Thyroid gland (tissue), 4 donors: ENCODE results near the gene DCAF5.

Source experiments
- POLR2A ChIP-seq, 2 donors: fragments of 450-650 bp; IDR thresholded peaks; one replicate each; pipeline ENCODE4 v1.6.1; 2017; ENCODE audit warnings: antibody characterized with exemption in 2 of 2, mild to moderate bottlenecking in 2 of 2, moderate library complexity in 1 of 2
- TF ChIP-seq, protein P1 (sequence below), 6 experiments: fragments of 200-600 bp in 3 of 6; fragments of 450-650 bp in 3 of 6; sonication (generic) in 3 of 6; IDR thresholded peaks; one replicate each; pipeline ENCODE4 v1.5.1; 2016 to 2019; ENCODE audit warnings: antibody characterized with exemption in 6 of 6, mild to moderate bottlenecking in 2 of 6, inconsistent platforms in 1 of 6, moderate library complexity in 1 of 6

DNA sequence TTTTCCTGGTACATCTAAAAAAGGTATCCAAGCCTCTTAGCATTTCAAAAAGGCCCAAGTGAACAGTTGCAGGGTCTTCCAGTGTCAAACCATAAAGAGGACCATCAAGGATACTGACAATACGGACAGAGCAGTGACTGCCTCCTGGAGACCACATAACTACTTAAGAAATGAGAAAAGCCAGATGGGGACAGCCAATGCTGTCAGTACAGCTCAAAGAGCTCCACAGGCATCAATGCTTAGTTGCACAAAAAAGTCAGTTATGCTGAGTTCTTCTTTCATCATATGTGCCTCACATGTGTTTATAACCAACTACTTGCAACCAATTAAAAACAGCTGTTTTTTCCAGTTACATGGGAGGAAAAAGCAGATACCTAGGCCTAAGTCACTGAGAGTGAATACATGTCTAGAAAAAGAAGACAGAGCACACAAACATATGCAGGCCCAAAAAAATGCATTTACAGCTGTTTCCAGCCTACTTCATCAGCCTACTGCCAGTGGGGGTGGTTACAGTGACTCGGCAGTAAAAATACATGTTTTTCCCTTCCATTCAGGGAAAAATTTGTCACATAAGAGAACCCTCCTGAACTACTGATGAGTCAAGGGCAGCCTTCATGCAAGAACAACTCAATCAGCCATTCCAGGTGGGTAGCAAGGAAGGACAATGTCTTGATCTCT is 84.0 kb downstream of the DCAF5 start:
- TF ChIP-seq POLR2A (IDR thresholded peaks at IDR 0.05) = no peak
- TF ChIP-seq, protein P1, sequence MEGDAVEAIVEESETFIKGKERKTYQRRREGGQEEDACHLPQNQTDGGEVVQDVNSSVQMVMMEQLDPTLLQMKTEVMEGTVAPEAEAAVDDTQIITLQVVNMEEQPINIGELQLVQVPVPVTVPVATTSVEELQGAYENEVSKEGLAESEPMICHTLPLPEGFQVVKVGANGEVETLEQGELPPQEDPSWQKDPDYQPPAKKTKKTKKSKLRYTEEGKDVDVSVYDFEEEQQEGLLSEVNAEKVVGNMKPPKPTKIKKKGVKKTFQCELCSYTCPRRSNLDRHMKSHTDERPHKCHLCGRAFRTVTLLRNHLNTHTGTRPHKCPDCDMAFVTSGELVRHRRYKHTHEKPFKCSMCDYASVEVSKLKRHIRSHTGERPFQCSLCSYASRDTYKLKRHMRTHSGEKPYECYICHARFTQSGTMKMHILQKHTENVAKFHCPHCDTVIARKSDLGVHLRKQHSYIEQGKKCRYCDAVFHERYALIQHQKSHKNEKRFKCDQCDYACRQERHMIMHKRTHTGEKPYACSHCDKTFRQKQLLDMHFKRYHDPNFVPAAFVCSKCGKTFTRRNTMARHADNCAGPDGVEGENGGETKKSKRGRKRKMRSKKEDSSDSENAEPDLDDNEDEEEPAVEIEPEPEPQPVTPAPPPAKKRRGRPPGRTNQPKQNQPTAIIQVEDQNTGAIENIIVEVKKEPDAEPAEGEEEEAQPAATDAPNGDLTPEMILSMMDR (IDR thresholded peaks at IDR 0.05) = no peak
